ENCODE data around the gene RPP25L.

- TF ChIP-seq CTCF (IDR thresholded peaks at IDR 0.05) (no peak), POLR2A (IDR thresholded peaks at IDR 0.05) (no peak)
Observed at GRCh38 chr9:34651321-34651720, 39.4 kb upstream of the RPP25L start.
